Tibial nerve (tissue), 4 donors: ENCODE results near the gene SLC27A2.
A peak's percentile ranks its signal among the peaks of the same experiment; 100 is the strongest.

Source experiments
- EP300 ChIP-seq, 2 donors: sonication (generic); formaldehyde crosslinking; IDR thresholded peaks; one replicate each; pipeline ENCODE4 v1.6.1; 2017; ENCODE audit warnings: antibody characterized with exemption in 2 of 2, mild to moderate bottlenecking in 1 of 2
- POLR2A ChIP-seq, 2 donors: fragments of 450-650 bp; IDR thresholded peaks; one replicate each; pipeline ENCODE4 v1.6.1; 2017; ENCODE audit warnings: antibody characterized with exemption in 2 of 2, mild to moderate bottlenecking in 2 of 2, moderate library complexity in 2 of 2
- TF ChIP-seq, protein P1 (sequence below), 5 experiments: fragments of 200-600 bp in 3 of 5; fragments of 450-650 bp in 2 of 5; sonication (generic) in 3 of 5; IDR thresholded peaks; one replicate each; pipeline ENCODE4 v1.5.1; 2016 to 2019; ENCODE audit warnings: antibody characterized with exemption in 5 of 5, mild to moderate bottlenecking in 3 of 5, moderate library complexity in 2 of 5

- TF ChIP-seq, protein P1, sequence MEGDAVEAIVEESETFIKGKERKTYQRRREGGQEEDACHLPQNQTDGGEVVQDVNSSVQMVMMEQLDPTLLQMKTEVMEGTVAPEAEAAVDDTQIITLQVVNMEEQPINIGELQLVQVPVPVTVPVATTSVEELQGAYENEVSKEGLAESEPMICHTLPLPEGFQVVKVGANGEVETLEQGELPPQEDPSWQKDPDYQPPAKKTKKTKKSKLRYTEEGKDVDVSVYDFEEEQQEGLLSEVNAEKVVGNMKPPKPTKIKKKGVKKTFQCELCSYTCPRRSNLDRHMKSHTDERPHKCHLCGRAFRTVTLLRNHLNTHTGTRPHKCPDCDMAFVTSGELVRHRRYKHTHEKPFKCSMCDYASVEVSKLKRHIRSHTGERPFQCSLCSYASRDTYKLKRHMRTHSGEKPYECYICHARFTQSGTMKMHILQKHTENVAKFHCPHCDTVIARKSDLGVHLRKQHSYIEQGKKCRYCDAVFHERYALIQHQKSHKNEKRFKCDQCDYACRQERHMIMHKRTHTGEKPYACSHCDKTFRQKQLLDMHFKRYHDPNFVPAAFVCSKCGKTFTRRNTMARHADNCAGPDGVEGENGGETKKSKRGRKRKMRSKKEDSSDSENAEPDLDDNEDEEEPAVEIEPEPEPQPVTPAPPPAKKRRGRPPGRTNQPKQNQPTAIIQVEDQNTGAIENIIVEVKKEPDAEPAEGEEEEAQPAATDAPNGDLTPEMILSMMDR (IDR thresholded peaks at IDR 0.05), result peak; percentile 34 to 84 (median 52)
- TF ChIP-seq EP300 (IDR thresholded peaks at IDR 0.05) (peak in 1 of 2 donors; percentile 28), POLR2A (IDR thresholded peaks at IDR 0.05) (no peak)
Measured at GRCh38 chr15:50145451-50145872, 36.5 kb upstream of the SLC27A2 start.
